Osteoblast (primary cell): ENCODE results near the gene MTR. TPM values are rescaled to one million over a fixed set of nuclear protein-coding genes. Genes with fewer than 3 reads are reported as not detected.

Source experiments
- DNase-seq: peaks from one replicate; pipeline ENCODE4 v3.0.0; 2011; ENCODE audit warnings: low spot score, mixed read lengths; ENCODE audit not compliant: insufficient read length; ENCODE audit errors: missing footprints
- H2AFZ ChIP-seq: 2 replicates; pipeline ENCODE4 v1.6.0; 2011; ENCODE audit warnings: mild to moderate bottlenecking, low read length
- H3K27ac ChIP-seq: 2 replicates; pipeline ENCODE4 v1.5.1; 2011; ENCODE audit warnings: mild to moderate bottlenecking, low read depth, low read length, moderate library complexity
- H3K27me3 ChIP-seq: 2 replicates; pipeline ENCODE4 v1.6.0; 2012; ENCODE audit warnings: mild to moderate bottlenecking, control low read depth, inconsistent platforms, low read length, moderate library complexity; ENCODE audit not compliant: insufficient read depth
- H3K36me3 ChIP-seq: 2 replicates; pipeline ENCODE4 v1.5.1; 2011; ENCODE audit warnings: mild to moderate bottlenecking, low read length, control low read depth, moderate library complexity; ENCODE audit not compliant: insufficient read depth
- H3K4me1 ChIP-seq: 2 replicates; pipeline ENCODE4 v1.5.1; 2011; ENCODE audit warnings: mild to moderate bottlenecking, low read length, control low read depth, moderate library complexity; ENCODE audit not compliant: insufficient read depth
- H3K4me2 ChIP-seq: 2 replicates; pipeline ENCODE4 v1.6.0; 2011; ENCODE audit warnings: mild to moderate bottlenecking, low read length; ENCODE audit not compliant: insufficient read depth
- H3K4me3 ChIP-seq: fragments of 200-600 bp; sonication (generic); 3 replicates; pipeline ENCODE4 v1.5.1; 2012; ENCODE audit warnings: mild to moderate bottlenecking, low read length, inconsistent platforms; ENCODE audit not compliant: insufficient read depth
- H3K79me2 ChIP-seq: 2 replicates; pipeline ENCODE4 v1.6.0; 2012; ENCODE audit warnings: mild to moderate bottlenecking, low read length, control low read depth, inconsistent platforms; ENCODE audit not compliant: insufficient read depth
- H3K9me3 ChIP-seq: 2 replicates; pipeline ENCODE4 v1.5.1; 2011; ENCODE audit warnings: low read depth, low read length, control low read depth
- H4K20me1 ChIP-seq: 2 replicates; pipeline ENCODE4 v1.6.0; 2012; ENCODE audit warnings: mild to moderate bottlenecking, low read length, control low read depth; ENCODE audit not compliant: insufficient read depth
- CTCF ChIP-seq: IDR thresholded peaks from 2 replicates; pipeline ENCODE4 v1.5.1; 2011; ENCODE audit warnings: mild to moderate bottlenecking, low read depth, low read length, moderate library complexity; ENCODE audit errors: extremely low read depth
- total RNA-seq: library from RNA; depleted of rRNA; stranded (reverse); fragments of >200 nt; gene quantifications from 2 replicates; pipeline ENCODE4 v1.2.3, GENCODE V29; 2012

MTR gene
- total RNA-seq, 1 donor, result 30.0 TPM

- Histone ChIP-seq H2AFZ (no peak overlapping the region), H3K4me1 (no peaks in the 10 kb centered on the region), H3K9me3 (no peaks in the 10 kb centered on the region), H4K20me1 (no peaks in the 10 kb centered on the region), H3K79me2 (no peaks in the 10 kb centered on the region), H3K36me3 (peaks cover 34% of the 10 kb centered on the region), H3K27me3 (no peaks in the 10 kb centered on the region), H3K4me2 (no peak overlapping the region), H3K27ac (no peak overlapping the region), H3K4me3 (no peak overlapping the region)
- no peak for TF ChIP-seq CTCF
- DNase-seq, result no peak
Measured at GRCh38 chr1:236886199-236886598, 91.1 kb downstream of the MTR start.

- Histone ChIP-seq H3K4me2 (no peak overlapping the region), H3K9me3 (no peaks in the 10 kb centered on the region), H3K27me3 (no peaks in the 10 kb centered on the region), H3K4me1 (no peaks in the 10 kb centered on the region), H3K4me3 (no peak overlapping the region), H3K79me2 (no peaks in the 10 kb centered on the region), H4K20me1 (no peaks in the 10 kb centered on the region), H3K36me3 (peaks cover 40% of the 10 kb centered on the region), H2AFZ (no peak overlapping the region), H3K27ac (no peak overlapping the region)
- DNase-seq, result no peak
- no peak for TF ChIP-seq CTCF
Measured at GRCh38 chr1:236887081-236887480, 92.0 kb downstream of the MTR start.

GRCh38 chr1:236888126-236888525 lies 93.0 kb downstream of the MTR start:
- H3K79me2 ChIP-seq, result no peaks in the 10 kb centered on the region
- H3K4me2 ChIP-seq, result no peak overlapping the region
- no peaks in the 10 kb centered on the region for H3K27me3 ChIP-seq
- no peaks in the 10 kb centered on the region for H3K4me1 ChIP-seq
- H3K9me3 ChIP-seq, result no peaks in the 10 kb centered on the region
- no peak overlapping the region for H2AFZ ChIP-seq
- H3K4me3 ChIP-seq, result no peak overlapping the region
- no peak for DNase-seq
- TF ChIP-seq CTCF, result no peak
- no peaks in the 10 kb centered on the region for H4K20me1 ChIP-seq
- no peak overlapping the region for H3K27ac ChIP-seq
- H3K36me3 ChIP-seq, result peaks cover 48% of the 10 kb centered on the region

- no peak for TF ChIP-seq CTCF
- peaks cover 52% of the 10 kb centered on the region for H3K36me3 ChIP-seq
- no peaks in the 10 kb centered on the region for H4K20me1 ChIP-seq
- no peak overlapping the region for H3K4me2 ChIP-seq
- no peaks in the 10 kb centered on the region for H3K9me3 ChIP-seq
- H3K79me2 ChIP-seq, result no peaks in the 10 kb centered on the region
- no peak overlapping the region for H3K27ac ChIP-seq
- no peak overlapping the region for H3K4me3 ChIP-seq
- H3K4me1 ChIP-seq, result no peaks in the 10 kb centered on the region
- DNase-seq, result no peak
- no peak overlapping the region for H2AFZ ChIP-seq
- no peaks in the 10 kb centered on the region for H3K27me3 ChIP-seq
Measured at GRCh38 chr1:236888903-236889302, 93.8 kb downstream of the MTR start.
